ENCODE results near the gene PRPF31.
A peak's percentile ranks its signal among the peaks of the same experiment; 100 is the strongest.

The PRPF31 gene, protein sequence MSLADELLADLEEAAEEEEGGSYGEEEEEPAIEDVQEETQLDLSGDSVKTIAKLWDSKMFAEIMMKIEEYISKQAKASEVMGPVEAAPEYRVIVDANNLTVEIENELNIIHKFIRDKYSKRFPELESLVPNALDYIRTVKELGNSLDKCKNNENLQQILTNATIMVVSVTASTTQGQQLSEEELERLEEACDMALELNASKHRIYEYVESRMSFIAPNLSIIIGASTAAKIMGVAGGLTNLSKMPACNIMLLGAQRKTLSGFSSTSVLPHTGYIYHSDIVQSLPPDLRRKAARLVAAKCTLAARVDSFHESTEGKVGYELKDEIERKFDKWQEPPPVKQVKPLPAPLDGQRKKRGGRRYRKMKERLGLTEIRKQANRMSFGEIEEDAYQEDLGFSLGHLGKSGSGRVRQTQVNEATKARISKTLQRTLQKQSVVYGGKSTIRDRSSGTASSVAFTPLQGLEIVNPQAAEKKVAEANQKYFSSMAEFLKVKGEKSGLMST

DNA sequence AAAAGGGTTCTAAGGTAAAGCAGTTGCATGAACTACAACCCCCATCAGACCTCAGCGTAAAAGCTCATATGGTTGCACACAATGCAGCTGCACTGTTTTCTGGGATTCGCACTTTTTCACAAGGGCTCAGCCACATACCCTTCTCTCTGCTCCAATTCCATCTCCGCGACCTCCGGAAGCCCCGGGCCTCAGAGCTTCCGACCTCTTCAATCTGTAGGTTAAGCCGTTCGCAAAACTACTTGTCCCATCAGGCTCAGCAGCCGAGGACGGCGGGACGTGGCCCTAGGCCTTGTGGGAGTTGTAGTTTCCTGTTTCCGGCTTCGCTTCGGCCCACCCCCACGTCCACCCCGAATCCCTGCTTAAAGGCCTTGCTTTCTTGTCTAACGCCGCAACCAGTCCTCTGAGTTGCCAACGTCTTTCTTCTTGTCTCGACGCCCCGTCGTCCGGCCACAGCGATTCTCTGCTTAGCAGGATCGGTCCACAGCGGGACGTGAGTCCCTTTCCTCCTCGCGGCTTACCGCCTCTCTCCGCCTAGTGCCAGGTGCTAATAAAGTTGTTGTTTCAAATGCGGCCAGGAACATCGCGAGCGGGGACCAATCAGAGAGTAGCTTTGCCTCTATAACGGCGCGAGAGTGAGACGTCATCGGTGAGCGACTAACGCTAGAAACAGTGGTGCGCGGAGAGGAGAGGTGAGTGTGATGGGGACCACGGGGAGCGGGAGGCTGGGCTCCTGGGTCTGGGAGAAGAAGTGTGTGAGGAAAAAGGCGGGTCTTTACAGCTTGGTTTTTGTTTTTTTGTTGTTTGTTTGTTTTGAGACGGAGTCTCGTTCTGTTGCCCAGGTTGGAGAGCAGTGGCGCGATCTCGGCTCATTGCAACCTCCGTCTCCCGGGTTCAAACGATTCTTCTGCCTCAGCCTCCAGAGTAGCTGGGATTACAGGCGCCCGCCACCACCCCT lies at the start of gene PRPF31, which contains the start of gene TFPT:
TSS of gene PRPF31 (plus strand) at position 646 of the 955 bp plus-strand sequence. CDS start 2,525 bp downstream, outside the sequence.
TSS of gene TFPT (minus strand) at position 549 of the 955 bp plus-strand sequence. CDS start at position 161, 388 bp downstream.
- TF ChIP-seq, protein P1, sequence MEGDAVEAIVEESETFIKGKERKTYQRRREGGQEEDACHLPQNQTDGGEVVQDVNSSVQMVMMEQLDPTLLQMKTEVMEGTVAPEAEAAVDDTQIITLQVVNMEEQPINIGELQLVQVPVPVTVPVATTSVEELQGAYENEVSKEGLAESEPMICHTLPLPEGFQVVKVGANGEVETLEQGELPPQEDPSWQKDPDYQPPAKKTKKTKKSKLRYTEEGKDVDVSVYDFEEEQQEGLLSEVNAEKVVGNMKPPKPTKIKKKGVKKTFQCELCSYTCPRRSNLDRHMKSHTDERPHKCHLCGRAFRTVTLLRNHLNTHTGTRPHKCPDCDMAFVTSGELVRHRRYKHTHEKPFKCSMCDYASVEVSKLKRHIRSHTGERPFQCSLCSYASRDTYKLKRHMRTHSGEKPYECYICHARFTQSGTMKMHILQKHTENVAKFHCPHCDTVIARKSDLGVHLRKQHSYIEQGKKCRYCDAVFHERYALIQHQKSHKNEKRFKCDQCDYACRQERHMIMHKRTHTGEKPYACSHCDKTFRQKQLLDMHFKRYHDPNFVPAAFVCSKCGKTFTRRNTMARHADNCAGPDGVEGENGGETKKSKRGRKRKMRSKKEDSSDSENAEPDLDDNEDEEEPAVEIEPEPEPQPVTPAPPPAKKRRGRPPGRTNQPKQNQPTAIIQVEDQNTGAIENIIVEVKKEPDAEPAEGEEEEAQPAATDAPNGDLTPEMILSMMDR (IDR thresholded peaks at IDR 0.05), result no peak
- H3K4me3 ChIP-seq, result peak within 1 kb of the TSS; percentile 79
- peak; percentile 96 for DNase-seq (ENCODE audit: low spot score)
- peak within 1 kb of the TSS; percentile 81 to 86 for H3K27ac ChIP-seq

DNA sequence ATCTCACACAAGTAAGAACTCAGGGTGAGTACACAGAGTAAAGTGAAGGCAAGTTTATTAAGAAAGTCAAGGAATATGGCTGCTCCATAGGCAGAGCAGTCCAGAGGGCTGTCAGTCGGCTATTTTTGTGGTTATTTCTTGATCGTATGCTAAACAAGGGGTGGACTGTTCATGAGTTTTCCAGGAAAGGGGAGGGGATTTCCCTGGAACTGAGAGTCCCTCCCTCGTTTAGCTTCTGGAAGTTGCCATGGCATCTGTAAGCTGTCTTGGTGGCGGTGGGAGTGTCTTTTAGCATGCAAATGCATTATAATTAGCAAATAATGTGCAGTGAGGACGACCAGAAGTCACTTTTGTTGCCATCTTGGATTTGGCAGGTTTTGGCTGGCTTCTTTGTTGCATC lies 46.1 kb upstream of the PRPF31 start:
- Histone ChIP-seq H3K4me3 (no peak overlapping the region), H3K27ac (no peak overlapping the region)
- no peak for DNase-seq (ENCODE audit: low spot score)
- TF ChIP-seq, protein P1 (IDR thresholded peaks at IDR 0.05), result no peak

DNA sequence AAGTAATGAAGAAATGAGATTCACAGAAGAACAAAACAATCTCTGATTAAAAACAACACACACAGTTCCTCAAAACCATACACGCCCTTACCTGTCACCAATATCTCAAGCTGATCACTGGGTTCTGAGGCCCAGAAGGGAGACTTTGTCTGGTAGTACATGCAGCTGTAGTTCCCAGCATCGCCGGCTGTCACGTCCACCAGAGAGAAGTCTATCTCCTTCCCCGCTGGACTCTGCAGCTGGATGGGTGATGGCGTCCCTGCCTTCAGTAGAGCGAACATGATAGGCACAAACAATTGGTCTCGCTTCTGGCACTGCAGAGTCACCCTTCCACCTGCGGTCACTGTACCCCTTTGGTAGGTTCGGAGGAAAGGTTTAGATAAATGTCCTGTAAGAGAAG lies 41.7 kb upstream of the PRPF31 start:
- no peak overlapping the region for H3K4me3 ChIP-seq
- no peak for DNase-seq (ENCODE audit: low spot score)
- H3K27ac ChIP-seq, result no peak overlapping the region
- TF ChIP-seq, protein P1 (IDR thresholded peaks at IDR 0.05), result no peak

DNA sequence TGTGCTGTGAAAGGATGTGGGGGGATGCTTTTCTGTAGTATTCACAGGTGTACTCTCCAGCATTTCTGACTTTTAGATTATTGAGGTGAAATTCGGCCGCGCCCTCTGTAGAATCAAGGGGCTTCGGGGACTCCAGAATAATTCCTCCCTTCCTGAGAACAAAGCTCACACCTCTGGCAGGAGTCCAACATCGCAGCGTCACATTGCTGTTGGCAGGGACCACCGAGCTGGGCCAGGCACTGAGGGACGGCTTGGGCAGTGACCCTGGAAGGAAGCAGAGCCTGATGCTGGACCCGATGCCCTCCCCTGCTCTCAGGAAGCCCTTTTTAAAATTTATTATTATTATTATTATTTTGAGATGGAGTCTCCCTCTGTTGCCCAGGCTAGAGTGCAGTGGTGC lies 40.7 kb upstream of the PRPF31 start:
- Histone ChIP-seq H3K27ac (no peak overlapping the region), H3K4me3 (no peak overlapping the region)
- DNase-seq (ENCODE audit: low spot score), result no peak
- TF ChIP-seq, protein P1 (IDR thresholded peaks at IDR 0.05), result no peak

DNA sequence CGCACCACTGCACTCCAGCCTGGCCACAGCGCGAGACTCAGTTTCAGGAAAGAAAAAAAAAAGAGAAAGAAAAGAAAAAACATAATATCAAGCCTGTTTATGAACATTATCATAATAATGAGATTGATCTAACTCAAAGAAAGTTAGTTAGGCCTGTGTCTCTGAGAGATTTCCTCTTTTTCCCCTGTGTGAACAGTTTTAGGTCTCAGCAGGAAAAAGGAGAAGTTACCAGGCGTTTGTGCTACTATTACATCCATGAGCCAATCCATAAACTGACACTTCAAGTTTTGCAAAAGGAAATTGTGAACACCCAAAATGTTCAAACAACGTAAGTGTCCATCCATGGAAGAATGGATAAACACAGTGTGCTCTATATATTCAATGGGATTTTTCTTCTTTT lies 38.2 kb upstream of the PRPF31 start:
- no peak for DNase-seq (ENCODE audit: low spot score)
- TF ChIP-seq, protein P1 (IDR thresholded peaks at IDR 0.05), result no peak
- no peak overlapping the region for H3K27ac ChIP-seq

DNA sequence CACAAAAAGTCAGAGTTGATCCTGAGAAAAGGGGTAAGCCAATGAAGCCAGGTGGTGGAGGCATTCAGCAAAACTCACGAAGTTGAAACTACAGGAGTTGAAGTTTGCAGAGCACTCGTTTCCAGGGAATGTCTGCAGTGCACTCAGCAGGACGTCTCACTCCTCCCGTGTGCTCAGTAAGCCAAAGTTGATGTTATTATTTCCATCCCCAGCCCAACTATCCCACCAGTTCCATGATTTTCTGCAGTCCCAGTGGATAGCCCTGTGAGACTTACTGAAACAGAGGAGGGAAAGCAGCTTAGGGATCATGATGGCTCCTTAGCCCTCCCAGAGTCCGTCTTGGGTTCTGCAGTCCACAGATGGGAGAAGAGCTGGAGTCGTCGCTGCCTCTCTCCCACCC lies 34.5 kb upstream of the PRPF31 start, which contains the start of gene TARM1:
TSS of gene TARM1 (minus strand) at position 334 of the 400 bp plus-strand sequence. CDS start at position 309, 25 bp downstream.
- TF ChIP-seq, protein P1 (IDR thresholded peaks at IDR 0.05), result no peak
- no peak within 1 kb of the TSS for H3K27ac ChIP-seq
- DNase-seq (ENCODE audit: low spot score), result no peak
- no peak within 1 kb of the TSS for H3K4me3 ChIP-seq

More for the DNA sequence above, 38.2 kb upstream of the PRPF31 start:
- no peak overlapping the region for H3K4me3 ChIP-seq
